Measurements from ENCODE around the gene TMEM169. TPM values are rescaled to one million over a fixed set of nuclear protein-coding genes. Genes with fewer than 3 reads are reported as not detected.

Gene TMEM169
- total and polyA plus RNA-seq, 10 of the 15 experiments (the other 5 are each of a cell fraction or from before 2014, with no cell fraction given): 0.23 to 3.2 (median 2.3) TPM

GRCh38 chr2:216090369-216090786, 8.7 kb downstream of the TMEM169 start:
- Histone ChIP-seq H3K79me2 (ENCODE audit: control insufficient read depth, insufficient read depth, low read length) (no peaks in the 10 kb centered on the region), H3K9ac (ENCODE audit: control insufficient read depth, insufficient read depth, low read length) (no peak overlapping the region), H3K4me1 (ENCODE audit: control insufficient read depth, insufficient read depth, low read length) (peaks cover 18% of the 10 kb centered on the region), H3K9me3 (replicated peaks; ENCODE audit: control insufficient read depth, insufficient read depth, low read length) (no peaks in the 10 kb centered on the region; the same call in 2 of the 3 replicates), H3K27me3 (replicated peaks in 1 of 2; ENCODE audit: control insufficient read depth in 2 of 2, insufficient read depth in 2 of 2, low read length in 1 of 2) (no peaks in the 10 kb centered on the region), H3K27ac (ENCODE audit: control insufficient read depth, insufficient read depth) (peak overlapping the region; percentile 49), H4K20me1 (ENCODE audit: control insufficient read depth, insufficient read depth) (no peaks in the 10 kb centered on the region), H3K4me3 (peak overlapping the region; percentile 25; the same call in 1 of the 2 replicates), H3K36me3 (ENCODE audit: control insufficient read depth in 2 of 2, insufficient read depth in 2 of 2, low read length in 1 of 2) (no peaks in the 10 kb centered on the region), H2AFZ (ENCODE audit: control insufficient read depth, low read depth, low read length) (0 out of 2 replicates have a peak overlapping the region, but pooled peaks have one; percentile 10), H3K4me2 (ENCODE audit: control insufficient read depth, insufficient read depth) (peak overlapping the region; percentile 46; the same call in 1 of the 2 replicates)
- CTCF ChIA-PET: interaction anchor here (1.0 to 2.2 kb wide), 5 partner anchors 9 to 56 kb away, joined by 3 to 11 read pairs (median 4); partner anchors contain the start of genes PECR, TMEM169 and XRCC5
- 94% methylated on average over 1 of the region's 1 CpG for WGBS (ENCODE audit: insufficient coverage, insufficient replicate concordance, low lambda C conversion rate, missing lambda C conversion rate)
- SMC1A ChIA-PET (ENCODE audit: uncharacterized antibody, unreplicated experiment): interaction anchor here (0.7 to 2.1 kb wide), 7 partner anchors 9 to 82 kb away, joined by 3 to 8 read pairs (median 3); partner anchors contain the start of genes PECR and TMEM169
- BruUV-seq (replicated peaks): no TSS peak
- FAIRE-seq: peak; percentile 66
- no peak for DNase-seq (ENCODE audit: low read depth, low spot score)
- POLR2A ChIA-PET: interaction anchor here (1.2 to 3.9 kb wide), 2 partner anchors 9 to 13 kb away, joined by 3 to 15 read pairs; partner anchors contain the start of genes PECR and TMEM169
- ATAC-seq: peak; percentile 70
- in situ Hi-C loops (cut with MboI): no loop called here
- RAD21 ChIA-PET (ENCODE audit: unreplicated experiment): interaction anchor here (0.9 to 1.6 kb wide), 2 partner anchors 15 to 18 kb away, joined by 3 to 5 read pairs; partner anchors contain the start of gene XRCC5
- intact Hi-C loops (cut with micrococcal nuclease; ENCODE audit: unreplicated experiment): no loop called here
- TF ChIP-seq KAT2A (conservative IDR thresholded peaks at IDR 0.05; ENCODE audit: control insufficient read depth, low read depth, low read length) (no peak), ATF2 (IDR thresholded peaks at IDR 0.05; ENCODE audit: low read length) (peak; percentile 55; the same call in 1 of the 2 replicates), CBX5 (IDR thresholded peaks at IDR 0.05; ENCODE audit: low read depth) (peak; percentile 88), JUNB (IDR thresholded peaks at IDR 0.05) (no peak), FOXM1 (IDR thresholded peaks at IDR 0.05; ENCODE audit: low read depth, low read length) (no peak), ZNF217 (IDR thresholded peaks at IDR 0.05) (no peak), MEF2A (IDR thresholded peaks at IDR 0.05; ENCODE audit: insufficient read depth, low read depth, low read length) (peak; percentile 89), STAT1 (conservative IDR thresholded peaks at IDR 0.05) (no peak), IRF5 (IDR thresholded peaks at IDR 0.05; ENCODE audit: borderline replicate concordance) (no peak), YBX1 (IDR thresholded peaks at IDR 0.05) (no peak), EED (IDR thresholded peaks at IDR 0.05; ENCODE audit: low read depth) (0 out of 2 replicates have a peak, but pooled peaks have one; percentile 20), MEF2B (IDR thresholded peaks at IDR 0.05; ENCODE audit: partially characterized antibody, poor library complexity, severe bottlenecking) (peak; percentile 52), RUNX3 (IDR thresholded peaks at IDR 0.05; ENCODE audit: low read length) (peak; percentile 67)
